Uterus (tissue), 2 donors: ENCODE results near the gene OLFML2A.

Experiments
- POLR2A ChIP-seq, 2 donors: fragments of 450-650 bp; IDR thresholded peaks; one replicate each; pipeline ENCODE4 v1.6.1; 2016; ENCODE audit warnings: antibody characterized with exemption in 2 of 2, mild to moderate bottlenecking in 1 of 2, moderate library complexity in 1 of 2
- TF ChIP-seq, protein P1 (sequence below), 4 experiments: fragments of 200-600 bp in 2 of 4; fragments of 450-650 bp in 2 of 4; sonication (generic) in 2 of 4; IDR thresholded peaks; one replicate each; pipeline ENCODE4 v1.5.1; 2016 to 2019; ENCODE audit warnings: antibody characterized with exemption in 4 of 4, mild to moderate bottlenecking in 2 of 4, moderate library complexity in 1 of 4

DNA sequence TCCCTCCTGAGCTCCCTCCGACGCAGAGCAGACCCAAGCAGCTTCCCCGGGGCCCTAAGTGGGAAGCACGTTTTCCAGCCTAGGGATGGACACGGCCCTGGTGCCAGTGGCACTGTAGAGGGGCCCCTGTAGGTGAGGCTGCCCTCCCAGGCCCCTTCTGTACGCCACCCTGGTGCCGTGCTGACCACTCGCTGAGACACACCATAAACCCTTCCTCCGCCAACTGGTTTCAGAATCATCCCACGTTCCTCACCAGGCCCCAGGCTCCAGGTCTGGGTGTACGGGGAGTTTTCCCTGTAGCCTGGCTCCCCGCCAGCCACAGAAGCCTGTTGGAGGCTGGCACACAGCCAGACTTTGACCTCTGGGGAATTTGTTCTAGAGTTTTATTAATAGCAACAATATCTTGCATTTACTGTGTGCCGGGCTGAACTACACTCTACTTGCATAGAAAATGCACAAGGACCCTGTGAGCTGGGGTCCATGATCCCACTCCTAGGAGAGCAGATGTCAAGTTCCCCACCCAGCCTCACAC, 58.2 kb downstream of the OLFML2A start:
- TF ChIP-seq, protein P1, sequence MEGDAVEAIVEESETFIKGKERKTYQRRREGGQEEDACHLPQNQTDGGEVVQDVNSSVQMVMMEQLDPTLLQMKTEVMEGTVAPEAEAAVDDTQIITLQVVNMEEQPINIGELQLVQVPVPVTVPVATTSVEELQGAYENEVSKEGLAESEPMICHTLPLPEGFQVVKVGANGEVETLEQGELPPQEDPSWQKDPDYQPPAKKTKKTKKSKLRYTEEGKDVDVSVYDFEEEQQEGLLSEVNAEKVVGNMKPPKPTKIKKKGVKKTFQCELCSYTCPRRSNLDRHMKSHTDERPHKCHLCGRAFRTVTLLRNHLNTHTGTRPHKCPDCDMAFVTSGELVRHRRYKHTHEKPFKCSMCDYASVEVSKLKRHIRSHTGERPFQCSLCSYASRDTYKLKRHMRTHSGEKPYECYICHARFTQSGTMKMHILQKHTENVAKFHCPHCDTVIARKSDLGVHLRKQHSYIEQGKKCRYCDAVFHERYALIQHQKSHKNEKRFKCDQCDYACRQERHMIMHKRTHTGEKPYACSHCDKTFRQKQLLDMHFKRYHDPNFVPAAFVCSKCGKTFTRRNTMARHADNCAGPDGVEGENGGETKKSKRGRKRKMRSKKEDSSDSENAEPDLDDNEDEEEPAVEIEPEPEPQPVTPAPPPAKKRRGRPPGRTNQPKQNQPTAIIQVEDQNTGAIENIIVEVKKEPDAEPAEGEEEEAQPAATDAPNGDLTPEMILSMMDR (IDR thresholded peaks at IDR 0.05) = no peak
- TF ChIP-seq POLR2A (IDR thresholded peaks at IDR 0.05) = no peak
